Keratinocyte (primary cell): ENCODE data around the gene ADD2. TPM values are rescaled to one million over a fixed set of nuclear protein-coding genes. Genes with fewer than 3 reads are reported as not detected.

Source experiments
- DNase-seq: peaks from one replicate; pipeline ENCODE4 v3.0.0-alpha.2; 2011; ENCODE audit warnings: low read depth, missing footprints, low spot score
- FAIRE-seq: peaks from 2 replicates; lab custom pipeline; 2011; peaks lifted over from hg19 to GRCh38; lab: Jason Lieb, UNC
- H2AFZ ChIP-seq: 2 replicates; pipeline ENCODE4 v1.6.0; 2012; ENCODE audit warnings: low read length, control low read depth, inconsistent platforms; ENCODE audit not compliant: control insufficient read depth
- H3K27ac ChIP-seq: 2 replicates; pipeline ENCODE4 v1.5.1; 2011; ENCODE audit warnings: low read length; ENCODE audit not compliant: control insufficient read depth, insufficient read depth
- H3K27me3 ChIP-seq: 3 replicates; pipeline ENCODE4 v1.6.0; 2011; ENCODE audit warnings: low read length; ENCODE audit not compliant: control insufficient read depth, insufficient read depth; ENCODE audit errors: extremely low read depth
- H3K36me3 ChIP-seq, 2 experiments: 2 replicates in 1 of 2; 3 replicates in 1 of 2; pipeline ENCODE4 v1.5.1; 2011; ENCODE audit warnings: low read length in 2 of 2, mild to moderate bottlenecking in 1 of 2; ENCODE audit not compliant: control insufficient read depth in 2 of 2, insufficient read depth in 2 of 2; ENCODE audit errors: extremely low read depth in 1 of 2
- H3K4me1 ChIP-seq: 3 replicates; pipeline ENCODE4 v1.5.1; 2011; ENCODE audit warnings: low read length; ENCODE audit not compliant: control insufficient read depth, insufficient read depth; ENCODE audit errors: extremely low read depth
- H3K4me2 ChIP-seq: 3 replicates; pipeline ENCODE4 v1.6.0; 2011; ENCODE audit warnings: low read depth, low read length; ENCODE audit not compliant: control insufficient read depth, insufficient read depth; ENCODE audit errors: extremely low read depth
- H3K4me3 ChIP-seq, 3 experiments: fragments of 200-600 bp in 1 of 3; sonication (generic) in 1 of 3; 2 replicates in 2 of 3; 3 replicates in 1 of 3; pipeline ENCODE4 v1.5.1; 2011 to 2016; ENCODE audit warnings: low read length in 3 of 3, mild to moderate bottlenecking in 3 of 3, control low read depth in 2 of 3, inconsistent platforms in 1 of 3, low read depth in 1 of 3, mixed read lengths in 1 of 3, mixed run types in 1 of 3, moderate library complexity in 1 of 3; ENCODE audit not compliant: control insufficient read depth in 2 of 3, insufficient read depth in 2 of 3; ENCODE audit errors: extremely low read depth in 1 of 3
- H3K79me2 ChIP-seq: 2 replicates; pipeline ENCODE4 v1.6.0; 2012; ENCODE audit warnings: low read length; ENCODE audit not compliant: control insufficient read depth, insufficient read depth
- H3K9ac ChIP-seq: 3 replicates; pipeline ENCODE4 v1.6.0; 2011; ENCODE audit warnings: low read length; ENCODE audit not compliant: control insufficient read depth, insufficient read depth; ENCODE audit errors: extremely low read depth
- H3K9me1 ChIP-seq: 3 replicates; pipeline ENCODE4 v1.6.0; 2011; ENCODE audit warnings: low read length; ENCODE audit not compliant: control insufficient read depth, insufficient read depth; ENCODE audit errors: extremely low read depth
- H3K9me3 ChIP-seq: 2 replicates; pipeline ENCODE4 v1.5.1; 2012; ENCODE audit warnings: low read depth, low read length; ENCODE audit not compliant: control insufficient read depth
- H4K20me1 ChIP-seq: 3 replicates; pipeline ENCODE4 v1.6.0; 2011; ENCODE audit warnings: low read length; ENCODE audit not compliant: control insufficient read depth, insufficient read depth; ENCODE audit errors: extremely low read depth
- CTCF ChIP-seq, 3 experiments: IDR thresholded peaks in 1 of 3; conservative IDR thresholded peaks in 1 of 3; optimal IDR thresholded peaks in 1 of 3; 2 replicates in 2 of 3; 3 replicates in 1 of 3; pipeline versions ENCODE3 to v1.5.1; 2011; ENCODE audit warnings: low read length in 3 of 3, mild to moderate bottlenecking in 3 of 3, moderate library complexity in 2 of 3, control low read depth in 1 of 3, inconsistent platforms in 1 of 3; ENCODE audit not compliant: insufficient read depth in 2 of 3; ENCODE audit errors: extremely low read depth in 1 of 3
- EZH2 ChIP-seq: IDR thresholded peaks from one replicate; pipeline ENCODE4 v1.6.1; 2012; ENCODE audit warnings: inconsistent platforms, mild to moderate bottlenecking, low read length, moderate library complexity
- dilution Hi-C: fragments of 300-500 bp; cut with MboI; formaldehyde crosslinking; loops from one replicate; pipeline ENCODE4 v1.7.0; 2020; ENCODE audit warnings: low sequenced_read_pairs; ENCODE audit not compliant: extremely low pct_ligation_motif_present
- polyA plus RNA-seq, 5 experiments: library from polyadenylated mRNA; depleted of rRNA in 3 of 5; stranded (reverse) in 3 of 5; stranded (forward) in 1 of 5; unstranded in 1 of 5; fragments of >200 nt; gene quantifications; 1 replicate in 1 of 5; 2 replicates in 3 of 5; 3 replicates in 1 of 5; pipeline versions ENCODE4 v1.2.1 to v1.2.3, GENCODE V29; 2011 to 2012; ENCODE audit warnings: missing spikeins in 2 of 5, low read depth in 1 of 5, low replicate concordance in 1 of 5

The ADD2 gene
- polyA plus RNA-seq, 1 donor (not counting 4 experiments of a cell fraction or from before 2014, with no cell fraction given): 0.05 TPM

DNA sequence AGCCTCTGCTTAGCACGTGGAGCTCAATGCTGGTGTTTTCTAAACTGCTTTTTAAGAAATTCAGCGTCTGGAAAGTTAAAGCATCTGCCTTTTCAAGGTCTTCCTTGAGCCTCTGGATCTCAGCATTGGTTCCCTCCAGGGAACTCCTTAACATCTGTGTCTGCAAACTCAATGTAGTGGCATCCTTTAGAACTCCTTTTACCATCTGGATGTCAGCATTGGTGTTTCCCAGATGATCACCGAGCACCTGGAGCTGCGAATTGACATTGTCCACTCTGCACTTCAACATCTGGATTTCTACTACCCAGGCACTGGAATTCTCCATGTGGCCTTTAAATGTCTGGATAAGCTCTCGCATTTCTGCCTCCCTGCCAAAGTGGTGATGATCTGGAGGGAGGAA lies 48.7 kb upstream of the ADD2 start:
- TF ChIP-seq EZH2 (no peak), CTCF (optimal IDR thresholded peaks at IDR 0.05 in 1 of 3, IDR thresholded peaks at IDR 0.05 in 1 of 3, conservative IDR thresholded peaks at IDR 0.05 in 1 of 3; ENCODE audit: extremely low read depth in 1 of 3, insufficient read depth in 2 of 3, low read length in 3 of 3) (no peak)
- no peak overlapping the region for H3K4me3 ChIP-seq
- FAIRE-seq: no peak
- H3K27me3 ChIP-seq: peaks cover 53% of the 10 kb centered on the region
- H3K27ac ChIP-seq: no peak overlapping the region
- H3K79me2 ChIP-seq: no peaks in the 10 kb centered on the region
- H3K4me1 ChIP-seq: no peaks in the 10 kb centered on the region
- no peaks in the 10 kb centered on the region for H3K36me3 ChIP-seq
- dilution Hi-C loops: no loop called here
- no peak for DNase-seq
- H4K20me1 ChIP-seq: no peaks in the 10 kb centered on the region
- H3K9me1 ChIP-seq: no peaks in the 10 kb centered on the region
- no peak overlapping the region for H3K4me2 ChIP-seq
- no peak overlapping the region for H3K9ac ChIP-seq
- H3K9me3 ChIP-seq: no peaks in the 10 kb centered on the region
- no peak overlapping the region for H2AFZ ChIP-seq

GRCh38 chr2:70808983-70809958 lies 41.3 kb upstream of the ADD2 start:
- Histone ChIP-seq H3K79me2 (no peaks in the 10 kb centered on the region), H4K20me1 (no peaks in the 10 kb centered on the region)
- FAIRE-seq: no peak

More at GRCh38 chr2:70808983-70809958, 41.3 kb upstream of the ADD2 start:
- TF ChIP-seq EZH2 (no peak), CTCF (optimal IDR thresholded peaks at IDR 0.05 in 1 of 3, IDR thresholded peaks at IDR 0.05 in 1 of 3, conservative IDR thresholded peaks at IDR 0.05 in 1 of 3; ENCODE audit: extremely low read depth in 1 of 3, insufficient read depth in 2 of 3, low read length in 3 of 3) (no peak)
- Histone ChIP-seq H3K27ac (no peak overlapping the region), H2AFZ (no peak overlapping the region), H3K4me1 (no peaks in the 10 kb centered on the region), H3K4me3 (no peak overlapping the region), H3K9me3 (no peaks in the 10 kb centered on the region), H3K27me3 (peaks cover 15% of the 10 kb centered on the region), H3K9me1 (no peaks in the 10 kb centered on the region), H3K9ac (no peak overlapping the region), H3K4me2 (no peak overlapping the region), H3K36me3 (no peaks in the 10 kb centered on the region)
- dilution Hi-C loops: no loop called here
- no peak for DNase-seq
